ENCODE data around the gene FJX1. TPM values are rescaled to one million over a fixed set of nuclear protein-coding genes. Genes with fewer than 3 reads are reported as not detected.

Gene FJX1
- total and polyA plus RNA-seq, 4 donors, result 0.46 to 3.0 (median 1.1) TPM

- TF ChIP-seq HNF4G (IDR thresholded peaks at IDR 0.05), result no peak
- no peak for TF ChIP-seq CTCF (IDR thresholded peaks at IDR 0.05; ENCODE audit: low read depth, low read length, missing input control)
- no peak for TF ChIP-seq YY1 (IDR thresholded peaks at IDR 0.05)
- TF ChIP-seq FOXA1 (IDR thresholded peaks at IDR 0.05), result no peak
- TF ChIP-seq SP1 (IDR thresholded peaks at IDR 0.05), result no peak
Observed at GRCh38 chr11:35588627-35589026, 29.6 kb upstream of the FJX1 start (continued).

GRCh38 chr11:35589281-35589680 is 29.0 kb upstream of the FJX1 start:
- Histone ChIP-seq H3K27me3 (ENCODE audit: control insufficient read depth in 4 of 4, insufficient read depth in 4 of 4, low read length in 3 of 4) (no peaks in the 10 kb centered on the region), H3K4me3 (ENCODE audit: low read depth in 1 of 3, low read length in 3 of 3) (no peak overlapping the region), H3K36me3 (ENCODE audit: control insufficient read depth in 4 of 4, insufficient read depth in 3 of 4, low read depth in 1 of 4, low read length in 3 of 4) (no peaks in the 10 kb centered on the region), H3K27ac (ENCODE audit: low read depth in 1 of 2, low read length in 2 of 2) (no peak overlapping the region), H3K9me3 (ENCODE audit: control insufficient read depth in 4 of 4, low read length in 3 of 4) (no peaks in the 10 kb centered on the region), H3K9ac (ENCODE audit: low read depth in 1 of 2, low read length in 2 of 2) (no peak overlapping the region), H3K4me1 (ENCODE audit: control insufficient read depth in 4 of 4, insufficient read depth in 4 of 4, low read length in 3 of 4) (no peaks in the 10 kb centered on the region)
- DNase-seq (ENCODE audit: low spot score), result no peak
- TF ChIP-seq ZBTB33 (IDR thresholded peaks at IDR 0.05), result no peak
- TF ChIP-seq HNF4A (conservative IDR thresholded peaks at IDR 0.05), result no peak
- no peak for TF ChIP-seq NR2F2 (IDR thresholded peaks at IDR 0.05)
- TF ChIP-seq ATF3 (IDR thresholded peaks at IDR 0.05), result no peak
- TF ChIP-seq RXRA (IDR thresholded peaks at IDR 0.05), result no peak
- no peak for TF ChIP-seq SP1 (IDR thresholded peaks at IDR 0.05)
- no peak for TF ChIP-seq EGR1 (IDR thresholded peaks at IDR 0.05; ENCODE audit: low read depth in 2 of 2)
- TF ChIP-seq REST (IDR thresholded peaks at IDR 0.05), result no peak
- TF ChIP-seq MAX (IDR thresholded peaks at IDR 0.05), result no peak
- 77% methylated on average over 4 of the region's 4 CpGs for WGBS

- no peak overlapping the region for H3K9ac ChIP-seq (ENCODE audit: low read depth in 1 of 2, low read length in 2 of 2)
- H3K4me1 ChIP-seq (ENCODE audit: control insufficient read depth in 4 of 4, insufficient read depth in 4 of 4, low read length in 3 of 4), result no peaks in the 10 kb centered on the region
- H3K4me3 ChIP-seq (ENCODE audit: low read depth in 1 of 3, low read length in 3 of 3), result no peak overlapping the region
- H3K27ac ChIP-seq (ENCODE audit: low read depth in 1 of 2, low read length in 2 of 2), result no peak overlapping the region
- H3K27me3 ChIP-seq (ENCODE audit: control insufficient read depth in 4 of 4, insufficient read depth in 4 of 4, low read length in 3 of 4), result no peaks in the 10 kb centered on the region
- no peak for DNase-seq (ENCODE audit: low spot score)
- H3K36me3 ChIP-seq (ENCODE audit: control insufficient read depth in 4 of 4, insufficient read depth in 3 of 4, low read depth in 1 of 4, low read length in 3 of 4), result no peaks in the 10 kb centered on the region
- no peaks in the 10 kb centered on the region for H3K9me3 ChIP-seq (ENCODE audit: control insufficient read depth in 4 of 4, low read length in 3 of 4)
- no peak for TF ChIP-seq MAX (IDR thresholded peaks at IDR 0.05)
- no peak for TF ChIP-seq FOXA2 (IDR thresholded peaks at IDR 0.05)
- TF ChIP-seq HNF4G (IDR thresholded peaks at IDR 0.05), result no peak
- no peak for TF ChIP-seq ZBTB33 (IDR thresholded peaks at IDR 0.05)
- no peak for TF ChIP-seq EGR1 (IDR thresholded peaks at IDR 0.05; ENCODE audit: low read depth in 2 of 2)
- TF ChIP-seq RXRA (IDR thresholded peaks at IDR 0.05), result no peak
- no peak for TF ChIP-seq REST (IDR thresholded peaks at IDR 0.05)
- no peak for TF ChIP-seq HNF4A (conservative IDR thresholded peaks at IDR 0.05)
- no peak for TF ChIP-seq ATF3 (IDR thresholded peaks at IDR 0.05)
- no peak for TF ChIP-seq NR2F2 (IDR thresholded peaks at IDR 0.05)
- TF ChIP-seq JUND (IDR thresholded peaks at IDR 0.05), result no peak
Observed at GRCh38 chr11:35590412-35590811, 27.8 kb upstream of the FJX1 start.

Measured in liver (tissue), 9 donors.